Right ventricle myocardium inferior (tissue), 1 donor: ENCODE measurements around the gene MARK1. TPM values are rescaled to one million over a fixed set of nuclear protein-coding genes. Genes with fewer than 3 reads are reported as not detected.

Source experiments
- ATAC-seq: fragments of 200-7000 bp; cut with Tn5 transposase; one replicate; pipeline ENCODE4 v1.9.1; 2020; ENCODE audit warnings: mild to moderate bottlenecking, moderate library complexity
- DNase-seq: peaks from one replicate; pipeline ENCODE4 v3.0.0; 2021; ENCODE audit errors: missing footprints
- intact Hi-C: fragments of 100-400 bp; cut with DNase I; formaldehyde crosslinking; loops from one replicate; pipeline ENCODE4 v1.11.0; 2022
- total RNA-seq: library from RNA; stranded (reverse); fragmentation: NEBNext Ultra II Directional; extraction: Animal tissue kit (Norgen Biotek cat#: 25700); gene quantifications from one replicate; pipeline ENCODE4 v1.2.1, GENCODE V29; 2021
- donor health status: DM: no; HTN: yes; CAD: no; lungs with severe emphysema.

MARK1 gene
- total RNA-seq, 1 donor from 2014 or later: 17.3 TPM

DNA sequence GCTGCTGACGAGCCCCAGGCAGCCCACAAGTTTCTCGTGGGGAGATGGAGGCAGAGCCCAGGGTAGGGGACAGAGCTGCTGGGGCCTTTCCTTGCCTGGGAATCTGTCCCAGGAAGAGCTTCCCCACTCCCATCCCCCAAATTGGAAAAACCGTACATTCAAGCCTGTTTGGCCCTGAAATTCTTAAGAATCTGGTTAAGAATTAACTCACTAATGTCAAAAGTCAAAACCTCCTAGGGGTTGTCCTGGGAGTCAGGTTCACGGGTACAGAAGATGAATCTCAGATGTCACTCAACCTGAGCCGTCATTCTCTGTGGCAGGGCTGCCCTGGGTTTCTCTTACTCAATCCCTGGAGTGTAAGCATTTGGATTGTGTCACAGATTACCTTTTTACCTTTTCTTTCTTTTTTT lies 170.7 kb downstream of the MARK1 start:
- no peak for ATAC-seq
- intact Hi-C loops: no loop called here
- no peak for DNase-seq

- ATAC-seq (no peak), DNase-seq (no peak)
- intact Hi-C loops: no loop called here
These were observed 171.1 kb downstream of the MARK1 start for GRCh38 chr1:220699044-220699443.

- intact Hi-C loops: no loop called here
- DNase-seq (no peak), ATAC-seq (no peak)
These were observed 172.7 kb downstream of the MARK1 start for GRCh38 chr1:220700556-220701179.

DNA sequence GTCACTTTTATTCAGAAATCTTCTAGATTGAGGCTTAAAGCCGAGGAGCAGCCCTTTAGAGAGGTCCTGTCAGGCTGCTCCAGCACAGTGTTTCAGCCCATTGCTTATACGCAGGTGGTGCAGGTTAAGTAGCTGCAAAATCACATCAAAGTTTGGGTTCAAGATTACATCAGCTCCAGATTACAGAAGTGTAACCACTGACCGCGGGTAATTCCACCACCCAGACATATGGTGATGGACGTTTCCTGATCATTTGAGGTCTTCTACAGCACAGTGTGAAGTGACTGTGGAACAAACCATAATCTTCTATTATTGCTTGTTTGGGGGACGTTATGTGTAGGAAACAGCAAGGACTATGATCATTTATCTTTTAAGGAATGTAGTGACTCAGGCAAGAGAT lies 174.0 kb downstream of the MARK1 start:
- intact Hi-C loops: no loop called here
- DNase-seq: no peak
- ATAC-seq: no peak

- ATAC-seq (no peak), DNase-seq (no peak)
- intact Hi-C loops: no loop called here
These were observed 174.9 kb downstream of the MARK1 start for GRCh38 chr1:220702733-220703270.

GRCh38 chr1:220703305-220703704 lies 175.4 kb downstream of the MARK1 start:
- intact Hi-C loops: no loop called here
- ATAC-seq: no peak

GRCh38 chr1:220705782-220706181 lies 177.8 kb downstream of the MARK1 start:
- intact Hi-C loops: no loop called here
- ATAC-seq: no peak
- no peak for DNase-seq

More at GRCh38 chr1:220703305-220703704, 175.4 kb downstream of the MARK1 start:
- no peak for DNase-seq

DNA sequence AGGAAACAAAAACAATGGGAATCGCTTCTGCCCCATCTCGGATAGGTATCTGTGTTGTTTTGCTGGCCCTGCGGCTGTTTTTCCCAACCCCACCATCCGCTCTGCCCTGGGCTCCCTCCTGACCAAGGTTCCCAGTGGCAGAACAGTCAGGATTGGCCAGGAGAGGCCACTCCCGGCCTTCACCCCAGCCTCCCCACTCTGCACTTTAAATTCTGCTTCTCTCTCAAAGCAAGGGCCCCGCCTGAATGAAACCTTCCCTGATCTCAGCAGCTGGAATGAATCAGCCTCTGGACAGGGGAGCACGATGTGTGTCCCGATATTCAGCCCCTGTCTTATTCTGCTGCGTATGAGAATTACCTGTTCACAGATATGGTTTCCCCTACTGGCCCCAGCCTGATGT lies 178.5 kb downstream of the MARK1 start:
- ATAC-seq: no peak
- DNase-seq: no peak

GRCh38 chr1:220707160-220707559 lies 179.2 kb downstream of the MARK1 start:
- ATAC-seq: no peak
- no peak for DNase-seq
- intact Hi-C loops: no loop called here

More for the DNA sequence above, 178.5 kb downstream of the MARK1 start:
- intact Hi-C loops: no loop called here

DNA sequence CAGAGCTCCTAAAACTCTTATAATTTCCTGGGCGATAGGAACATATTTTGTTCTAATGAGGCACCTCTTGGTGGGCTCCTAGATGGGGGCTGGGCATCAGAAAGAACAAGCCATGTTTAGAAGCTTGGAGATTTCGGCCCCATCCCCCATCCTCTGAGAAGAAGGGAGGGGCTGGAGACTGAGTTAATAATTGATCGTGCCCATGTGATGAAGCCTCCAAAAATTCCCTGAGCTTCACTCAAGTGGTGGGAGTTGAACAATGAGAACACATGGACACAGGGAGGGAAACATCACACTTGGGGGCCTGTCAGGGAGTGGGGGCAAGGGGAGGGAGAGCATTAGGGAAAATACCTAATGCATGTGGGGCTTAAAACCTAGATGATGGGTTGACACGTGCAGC lies 180.3 kb downstream of the MARK1 start:
- intact Hi-C loops: no loop called here
- ATAC-seq: no peak
- no peak for DNase-seq

- no peak for DNase-seq
- intact Hi-C loops: no loop called here
These were observed 181.2 kb downstream of the MARK1 start for GRCh38 chr1:220708936-220709801.

DNA sequence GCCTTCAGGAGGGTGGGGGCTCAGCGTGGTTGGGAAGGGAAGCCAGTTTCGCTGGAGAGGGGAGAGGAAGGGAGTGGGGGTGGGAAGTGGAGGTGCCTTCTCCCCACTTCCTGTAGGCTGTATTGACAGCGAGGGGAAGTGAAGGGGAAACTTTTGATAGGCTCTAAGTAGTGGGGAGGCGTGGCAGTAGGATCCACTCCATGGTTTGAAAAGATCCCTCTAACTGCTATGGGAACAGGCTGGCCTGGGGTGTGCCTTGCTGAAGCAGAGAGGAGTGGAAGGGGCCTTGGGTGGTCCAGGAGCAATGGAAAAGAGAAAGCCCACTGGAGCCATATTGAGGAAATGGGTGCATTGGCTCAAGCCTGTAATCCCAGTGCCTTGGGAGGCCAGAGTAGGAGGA lies 182.4 kb downstream of the MARK1 start:
- intact Hi-C loops: no loop called here
- no peak for DNase-seq
- ATAC-seq: no peak

More at GRCh38 chr1:220708936-220709801, 181.2 kb downstream of the MARK1 start:
- peak; percentile 68 for ATAC-seq

- peak; percentile 26 for ATAC-seq
- intact Hi-C loops: no loop called here
These were observed 183.3 kb downstream of the MARK1 start for GRCh38 chr1:220711056-220711809.

More at GRCh38 chr1:220711056-220711809, 183.3 kb downstream of the MARK1 start:
- no peak for DNase-seq

Other genes starting within 250 kb of the MARK1 start
- gene C1orf115, start 162.2 kb downstream of the MARK1 start, total RNA-seq: 22.4 TPM
- gene MTARC2, start 220.2 kb downstream of the MARK1 start, total RNA-seq: 27.4 TPM